NB4 (cell line): ENCODE measurements around the gene CCL21.
"Not testable (repeated sequence)": the region's sequence is repeated elsewhere in the genome, so short reads cannot be mapped to it uniquely, and the experiment has no call there.

ENCODE experiments used
- DNase-seq: peaks from one replicate; pipeline ENCODE4 v3.0.0; 2010; ENCODE audit warnings: low read depth
- H3K4me3 ChIP-seq: one replicate; pipeline ENCODE4 v1.5.1; 2011; ENCODE audit warnings: mild to moderate bottlenecking, low read depth, low read length, moderate library complexity
- MAX ChIP-seq: IDR thresholded peaks from 2 replicates; pipeline ENCODE4 v1.6.1; 2011; ENCODE audit warnings: low read depth, low read length
- MYC ChIP-seq: IDR thresholded peaks from 2 replicates; pipeline ENCODE4 v1.6.1; 2011; ENCODE audit warnings: low read depth, low read length
- POLR2A ChIP-seq: IDR thresholded peaks from 2 replicates; pipeline ENCODE4 v1.6.1; 2011; ENCODE audit warnings: mild to moderate bottlenecking; ENCODE audit not compliant: insufficient read length; ENCODE audit errors: extremely low read depth
- TF ChIP-seq, protein P1 (sequence below): IDR thresholded peaks from one replicate; pipeline ENCODE4 v1.5.1; 2012; ENCODE audit warnings: low read depth, low read length

The CCL21 gene

DNA sequence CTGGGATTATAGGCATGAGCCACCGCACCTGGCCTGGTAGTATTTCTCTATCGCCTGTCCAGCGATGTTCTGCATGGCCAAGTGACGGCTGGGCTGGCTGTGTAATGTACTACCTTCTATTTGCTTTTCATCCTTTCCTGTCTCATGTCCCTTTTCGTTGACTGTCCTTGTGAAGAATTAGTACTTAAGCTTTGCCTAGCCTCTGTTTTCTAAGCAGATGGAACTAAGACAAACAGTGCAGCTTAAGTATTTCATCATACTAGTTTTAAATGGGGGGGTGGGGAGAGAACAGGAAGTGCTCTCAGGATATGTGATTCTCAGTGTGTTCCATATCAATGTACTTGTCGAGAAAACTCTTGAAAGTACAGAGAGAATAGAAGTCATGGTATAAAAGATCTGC is 31.7 kb upstream of the CCL21 start:
- H3K4me3 ChIP-seq: no peak overlapping the region
- TF ChIP-seq MAX: 0 out of 2 replicates have a peak, but pooled peaks have one; percentile 22
- no peak for TF ChIP-seq POLR2A
- peak; percentile 37; the same call in 1 of the 2 replicates for TF ChIP-seq MYC
- peak; percentile 77 for DNase-seq

DNA sequence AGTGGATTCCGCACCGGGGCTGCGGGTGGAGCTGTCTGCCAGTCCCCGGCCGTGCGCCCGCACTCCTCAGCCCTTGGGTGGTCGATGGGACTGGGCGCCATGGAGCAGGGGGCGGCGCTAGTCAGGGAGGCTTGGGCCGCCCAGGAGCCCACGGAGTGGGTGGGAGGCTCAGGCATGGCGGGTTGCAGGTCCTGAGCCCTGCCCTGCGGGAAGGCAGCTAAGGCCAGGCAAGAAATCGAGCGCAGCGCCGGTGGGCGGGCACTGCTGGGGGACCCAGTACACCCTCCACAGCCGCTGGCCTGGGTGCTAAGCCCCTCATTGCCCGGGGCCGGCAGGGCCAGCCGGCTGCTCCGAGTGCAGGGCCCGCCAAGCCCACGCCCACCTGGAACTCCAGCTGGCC is 30.2 kb upstream of the CCL21 start:
- not testable (repeated sequence) for DNase-seq

GRCh38 chr9:34737677-34738260 is 27.8 kb upstream of the CCL21 start:
- no peak for DNase-seq
- no peak overlapping the region for H3K4me3 ChIP-seq
- TF ChIP-seq, protein P1, sequence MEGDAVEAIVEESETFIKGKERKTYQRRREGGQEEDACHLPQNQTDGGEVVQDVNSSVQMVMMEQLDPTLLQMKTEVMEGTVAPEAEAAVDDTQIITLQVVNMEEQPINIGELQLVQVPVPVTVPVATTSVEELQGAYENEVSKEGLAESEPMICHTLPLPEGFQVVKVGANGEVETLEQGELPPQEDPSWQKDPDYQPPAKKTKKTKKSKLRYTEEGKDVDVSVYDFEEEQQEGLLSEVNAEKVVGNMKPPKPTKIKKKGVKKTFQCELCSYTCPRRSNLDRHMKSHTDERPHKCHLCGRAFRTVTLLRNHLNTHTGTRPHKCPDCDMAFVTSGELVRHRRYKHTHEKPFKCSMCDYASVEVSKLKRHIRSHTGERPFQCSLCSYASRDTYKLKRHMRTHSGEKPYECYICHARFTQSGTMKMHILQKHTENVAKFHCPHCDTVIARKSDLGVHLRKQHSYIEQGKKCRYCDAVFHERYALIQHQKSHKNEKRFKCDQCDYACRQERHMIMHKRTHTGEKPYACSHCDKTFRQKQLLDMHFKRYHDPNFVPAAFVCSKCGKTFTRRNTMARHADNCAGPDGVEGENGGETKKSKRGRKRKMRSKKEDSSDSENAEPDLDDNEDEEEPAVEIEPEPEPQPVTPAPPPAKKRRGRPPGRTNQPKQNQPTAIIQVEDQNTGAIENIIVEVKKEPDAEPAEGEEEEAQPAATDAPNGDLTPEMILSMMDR: no peak
- no peak for TF ChIP-seq MYC
- TF ChIP-seq POLR2A: no peak
- no peak for TF ChIP-seq MAX

More for the DNA sequence above, 30.2 kb upstream of the CCL21 start:
- H3K4me3 ChIP-seq: not testable (repeated sequence)

GRCh38 chr9:34734720-34735119 is 24.8 kb upstream of the CCL21 start:
- no peak overlapping the region for H3K4me3 ChIP-seq
- TF ChIP-seq POLR2A (no peak), MYC (no peak), MAX (no peak)
- TF ChIP-seq, protein P1: no peak
- no peak for DNase-seq

GRCh38 chr9:34732886-34733285 is 22.9 kb upstream of the CCL21 start:
- TF ChIP-seq MAX: no peak
- no peak for TF ChIP-seq MYC
- no peak for TF ChIP-seq POLR2A
- TF ChIP-seq, protein P1: no peak
- no peak overlapping the region for H3K4me3 ChIP-seq
- no peak for DNase-seq

DNA sequence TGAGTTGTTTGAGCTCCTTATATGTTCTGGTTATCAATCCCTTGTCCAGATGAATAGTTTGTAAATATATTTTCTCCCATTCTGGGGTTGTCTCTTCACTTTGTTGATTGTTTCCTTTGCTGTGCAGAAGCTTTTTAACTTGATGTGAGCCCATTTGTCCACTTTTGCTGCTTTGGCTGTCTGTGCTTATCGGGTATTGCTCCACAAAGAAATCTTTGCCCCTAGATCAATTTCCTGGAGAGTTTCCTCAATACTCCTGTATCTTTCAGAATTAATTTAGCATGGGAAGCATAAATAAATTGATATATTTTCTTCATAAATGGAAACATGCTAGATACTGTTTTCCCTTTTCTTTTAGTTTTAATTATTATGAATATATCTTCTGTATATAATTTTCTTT is 22.5 kb upstream of the CCL21 start:
- TF ChIP-seq MYC (no peak), MAX (no peak), POLR2A (no peak)
- TF ChIP-seq, protein P1: no peak
- DNase-seq: no peak
- no peak overlapping the region for H3K4me3 ChIP-seq

GRCh38 chr9:34723141-34723540 is 13.2 kb upstream of the CCL21 start:
- no peak for DNase-seq
- no peak overlapping the region for H3K4me3 ChIP-seq
- TF ChIP-seq MAX: no peak
- TF ChIP-seq MYC: no peak
- TF ChIP-seq, protein P1: no peak
- no peak for TF ChIP-seq POLR2A

DNA sequence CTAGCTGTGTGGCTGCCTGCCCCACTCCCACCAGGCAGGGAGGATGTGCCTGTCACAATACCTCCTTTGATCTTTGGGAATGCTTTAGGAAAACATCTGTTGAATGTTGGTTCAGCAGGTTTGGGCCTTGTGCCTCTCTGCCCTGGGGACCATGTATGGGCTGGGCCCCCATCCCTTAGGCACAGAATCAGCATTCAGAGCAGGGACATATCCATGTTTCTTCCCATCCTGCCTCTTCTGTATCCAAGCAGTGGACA is 9.8 kb upstream of the CCL21 start:
- not testable (repeated sequence) for DNase-seq, H3K4me3 ChIP-seq
